AG04450 (cell line): ENCODE results near the gene CEP83. TPM values are rescaled to one million over a fixed set of nuclear protein-coding genes. Genes with fewer than 3 reads are reported as not detected.

Source experiments
- CTCF ChIA-PET: fragments of 300-600, 350-600 bp; formaldehyde crosslinking; extraction: SDS; loops from one replicate; lab custom pipeline; 2022; ENCODE audit warnings: antibody characterized with exemption, inconsistent platforms; lab: Charles Lee
- POLR2A ChIA-PET: fragments of 350-600 bp; formaldehyde crosslinking; extraction: SDS; loops from one replicate; lab custom pipeline; 2021; ENCODE audit warnings: antibody characterized with exemption, inconsistent platforms; lab: Yijun Ruan, JAX
- DNase-seq: peaks from one replicate; pipeline ENCODE4 v3.0.0-alpha.2; 2011; ENCODE audit warnings: low read depth, low spot score
- H3K27ac ChIP-seq: one replicate; pipeline ENCODE4 v1.5.1; 2012; ENCODE audit warnings: low read depth, low read length, control low read depth
- H3K27me3 ChIP-seq: one replicate; pipeline ENCODE4 v1.6.0; 2012; ENCODE audit warnings: low read length; ENCODE audit not compliant: control insufficient read depth, insufficient read depth
- H3K4me3 ChIP-seq: 2 replicates; pipeline ENCODE4 v1.5.1; 2011; ENCODE audit warnings: mild to moderate bottlenecking, low read depth, low read length, control low read depth
- H3K9me3 ChIP-seq: 2 replicates; pipeline ENCODE4 v1.5.1; 2012; ENCODE audit warnings: low read length; ENCODE audit not compliant: control insufficient read depth, insufficient read depth
- CTCF ChIP-seq: IDR thresholded peaks from 2 replicates; pipeline ENCODE4 v1.5.1; 2011; ENCODE audit warnings: low read depth, low read length, control low read depth, inconsistent platforms
- polyA plus RNA-seq: library from polyadenylated mRNA; depleted of rRNA; stranded (reverse); fragments of >200 nt; gene quantifications from 2 replicates; pipeline ENCODE4 v1.2.3, GENCODE V29; 2011

Gene CEP83
- polyA plus RNA-seq, 1 experiment = 10.0 TPM

GRCh38 chr12:94297876-94298505 is 161.7 kb downstream of the CEP83 start:
- H3K27ac ChIP-seq = no peak overlapping the region
- no peak overlapping the region for H3K4me3 ChIP-seq
- no peaks in the 10 kb centered on the region for H3K27me3 ChIP-seq
- ChIA-PET CTCF (no interaction called here), POLR2A (no interaction called here)
- no peaks in the 10 kb centered on the region for H3K9me3 ChIP-seq
- no peak for DNase-seq
- no peak for TF ChIP-seq CTCF

- H3K9me3 ChIP-seq = no peaks in the 10 kb centered on the region
Measured at GRCh38 chr12:94297096-94297699, 162.5 kb downstream of the CEP83 start.

GRCh38 chr12:94290353-94290752 is 169.3 kb downstream of the CEP83 start:
- Histone ChIP-seq H3K27me3 (no peaks in the 10 kb centered on the region), H3K27ac (peak overlapping the region; percentile 82), H3K4me3 (no peak overlapping the region), H3K9me3 (no peaks in the 10 kb centered on the region)
- POLR2A ChIA-PET = interaction anchor here (0.7 to 1.7 kb wide), 4 partner anchors 15 to 215 kb away, joined by 3 to 8 read pairs (median 5); no protein-coding TSS in a partner anchor
- DNase-seq = no peak
- TF ChIP-seq CTCF = no peak
- CTCF ChIA-PET = interaction anchor here (1.3 to 2.4 kb wide), 4 partner anchors 15 to 156 kb away, joined by 3 to 8 read pairs (median 4); no protein-coding TSS in a partner anchor

More at GRCh38 chr12:94297096-94297699, 162.5 kb downstream of the CEP83 start:
- Histone ChIP-seq H3K27me3 (no peaks in the 10 kb centered on the region), H3K27ac (no peak overlapping the region), H3K4me3 (no peak overlapping the region)
- DNase-seq = no peak
- ChIA-PET CTCF (no interaction called here), POLR2A (no interaction called here)
- no peak for TF ChIP-seq CTCF

- CTCF ChIA-PET = interaction anchor here (0.6 to 2.4 kb wide), 5 partner anchors 15 to 155 kb away, joined by 3 to 8 read pairs (median 4); no protein-coding TSS in a partner anchor
- TF ChIP-seq CTCF = no peak
- Histone ChIP-seq H3K27ac (peak overlapping the region; percentile 82), H3K27me3 (no peaks in the 10 kb centered on the region), H3K9me3 (no peaks in the 10 kb centered on the region), H3K4me3 (no peak overlapping the region)
- POLR2A ChIA-PET = interaction anchor here (0.7 to 1.7 kb wide), 4 partner anchors 16 to 214 kb away, joined by 3 to 8 read pairs (median 5); no protein-coding TSS in a partner anchor
- no peak for DNase-seq
Measured at GRCh38 chr12:94289461-94290312, 170.0 kb downstream of the CEP83 start.
